HG02763 (cell line): ENCODE measurements around the gene ADGRD1.

Experiments used
- ATAC-seq: cut with Tn5 transposase; IDR thresholded peaks from one replicate; pipeline ENCODE4 v1.9.1; 2021; ENCODE audit warnings: mild to moderate bottlenecking, moderate library complexity; ENCODE audit not compliant: unreplicated experiment

The ADGRD1 gene

DNA sequence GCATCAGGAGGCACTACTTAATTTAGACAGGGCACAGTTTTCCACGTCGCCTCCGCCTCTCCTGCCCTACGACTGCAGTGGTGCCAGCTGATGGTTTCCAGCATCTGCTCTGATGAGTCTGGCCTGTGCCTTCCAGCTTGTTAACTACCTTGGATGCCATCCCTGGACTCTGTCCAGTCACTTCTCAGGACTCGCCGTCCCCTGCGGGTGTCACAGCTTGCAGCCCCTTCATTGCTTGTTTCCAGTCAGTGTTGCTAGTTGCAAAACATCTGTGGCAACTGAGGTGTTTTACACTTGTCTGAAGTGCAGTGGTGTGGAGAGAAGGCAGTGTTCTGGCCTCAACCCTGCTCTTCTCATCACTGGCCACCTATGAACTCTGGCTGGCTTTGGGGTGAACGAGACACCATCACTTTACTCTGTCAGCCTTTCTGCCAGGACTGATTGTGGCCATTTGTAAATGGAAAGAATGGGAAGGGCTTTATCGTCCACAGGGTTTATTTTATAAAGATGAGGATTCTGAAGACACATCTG lies 8.3 kb downstream of the ADGRD1 start:
- ATAC-seq, result no peak

DNA sequence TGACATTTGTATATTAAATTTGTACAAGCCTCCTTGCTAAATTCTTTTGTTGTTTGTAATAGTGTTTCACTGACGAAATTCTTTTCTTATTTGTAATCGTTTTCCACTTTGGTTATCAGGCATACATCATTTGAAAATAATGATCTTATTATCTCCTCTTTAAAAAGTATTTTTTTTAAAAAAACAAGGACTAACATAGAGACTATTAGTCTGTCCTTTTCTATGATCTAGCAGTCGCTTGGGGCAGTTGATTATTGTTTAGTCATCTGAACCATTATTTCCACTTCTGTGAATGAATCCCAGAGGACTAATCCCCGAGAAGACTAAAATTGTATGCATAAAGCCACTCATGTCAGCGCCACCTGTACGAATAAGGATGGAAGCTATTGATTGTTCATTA lies 11.5 kb downstream of the ADGRD1 start:
- no peak for ATAC-seq

DNA sequence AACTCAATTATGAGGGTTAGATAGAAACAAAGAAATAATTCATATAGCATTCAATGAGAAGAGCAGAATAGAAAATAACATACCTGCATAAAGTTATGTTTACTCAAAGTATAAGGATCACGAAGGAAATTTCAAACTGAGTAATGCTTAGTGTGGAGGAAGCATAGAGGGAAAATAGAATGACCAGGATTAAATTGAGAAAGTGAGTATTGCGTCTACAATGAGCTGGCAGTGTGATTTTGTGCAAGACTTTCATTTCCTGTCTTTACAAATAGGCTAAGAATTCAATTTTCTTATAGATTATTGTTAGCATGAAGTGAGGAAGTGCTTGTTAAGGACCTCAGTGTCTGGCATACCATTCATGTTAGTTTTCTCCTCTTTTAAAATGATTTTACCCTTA lies 12.0 kb downstream of the ADGRD1 start:
- no peak for ATAC-seq

DNA sequence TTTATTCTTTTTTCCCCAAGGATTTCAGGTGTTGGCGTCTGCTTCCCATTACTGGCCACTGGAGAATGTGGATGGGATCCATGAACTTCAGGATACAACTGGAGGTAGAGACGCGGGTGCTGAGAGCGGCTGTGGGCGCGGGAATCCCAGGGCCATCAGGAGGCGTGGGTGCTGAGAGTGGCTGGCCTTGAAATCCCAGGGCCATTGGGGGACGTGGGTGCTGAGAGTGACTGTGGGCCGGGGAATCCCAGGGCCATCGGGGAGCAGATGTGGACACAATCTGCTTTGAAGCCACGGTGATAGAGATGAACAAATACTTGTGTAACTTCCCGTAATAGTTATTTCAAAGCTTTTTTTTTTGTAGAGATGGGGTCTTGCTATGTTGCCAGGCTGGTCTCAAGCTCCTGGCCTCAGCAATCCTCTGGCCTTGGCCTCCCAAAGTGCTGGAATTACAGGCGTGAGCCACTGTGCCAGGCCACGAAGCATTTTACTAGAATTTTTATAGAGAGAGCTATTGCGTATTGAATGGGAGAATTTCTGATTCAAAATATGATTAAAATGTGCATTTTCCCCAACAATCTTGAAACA lies 12.8 kb downstream of the ADGRD1 start:
- ATAC-seq, result no peak

DNA sequence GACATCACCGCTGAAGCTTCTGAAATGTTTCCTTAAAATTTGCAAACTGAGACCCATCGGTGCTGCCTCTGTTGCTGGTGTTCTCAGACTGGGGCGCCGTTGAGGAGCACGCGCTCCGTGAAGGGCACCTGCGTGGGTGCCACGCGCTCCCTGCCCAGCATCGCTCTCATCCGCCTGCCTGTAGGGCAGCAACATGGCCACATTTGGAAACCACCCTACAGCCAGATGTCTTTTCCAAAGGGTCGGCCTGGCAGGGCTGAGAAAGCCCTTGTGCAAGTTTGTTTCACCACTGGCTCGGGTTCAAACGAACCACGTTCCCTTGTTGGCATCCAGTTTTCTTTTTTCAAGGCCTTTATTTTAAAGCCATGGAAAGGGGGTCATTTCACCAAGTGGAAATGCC lies 13.9 kb downstream of the ADGRD1 start:
- ATAC-seq, result no peak

DNA sequence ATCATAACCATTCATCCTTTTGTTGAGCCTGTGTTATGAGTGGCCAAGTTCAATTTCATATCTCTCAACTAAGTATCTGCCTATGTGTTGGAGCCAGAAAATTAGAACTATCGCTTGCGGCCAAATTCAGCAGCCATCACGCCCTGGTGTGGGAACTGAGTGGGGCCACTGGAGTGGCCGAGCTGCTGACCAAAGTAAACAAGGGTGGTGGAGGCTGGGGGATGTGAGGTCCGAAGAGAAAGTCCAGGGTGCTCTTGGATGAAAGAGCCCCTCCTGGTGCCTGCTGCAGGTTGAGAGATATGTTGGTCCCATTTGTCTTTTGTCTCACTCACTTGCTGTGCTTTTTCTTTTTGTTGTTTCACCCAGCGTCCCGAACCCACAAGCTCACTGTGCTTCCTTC lies 14.9 kb downstream of the ADGRD1 start:
- no peak for ATAC-seq

DNA sequence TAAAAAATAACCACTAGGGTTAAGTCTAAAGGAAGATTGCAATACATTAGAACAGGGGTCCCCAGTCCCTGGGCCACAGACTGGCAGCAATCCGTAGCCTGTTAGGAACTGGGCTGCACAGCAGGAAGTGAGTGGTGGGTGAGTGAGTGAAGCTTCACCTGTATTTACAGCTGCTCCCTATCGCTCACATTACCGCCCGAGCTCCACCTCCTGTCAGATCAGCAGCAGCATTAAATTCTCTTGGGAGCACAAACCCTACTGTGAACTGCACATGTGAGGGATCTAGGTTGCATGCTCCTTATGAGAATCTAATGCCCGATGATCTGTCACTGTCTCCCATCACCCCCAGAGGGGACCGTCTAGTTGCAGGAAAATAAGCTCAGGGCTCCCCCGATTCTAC lies 15.5 kb downstream of the ADGRD1 start:
- ATAC-seq, result no peak

DNA sequence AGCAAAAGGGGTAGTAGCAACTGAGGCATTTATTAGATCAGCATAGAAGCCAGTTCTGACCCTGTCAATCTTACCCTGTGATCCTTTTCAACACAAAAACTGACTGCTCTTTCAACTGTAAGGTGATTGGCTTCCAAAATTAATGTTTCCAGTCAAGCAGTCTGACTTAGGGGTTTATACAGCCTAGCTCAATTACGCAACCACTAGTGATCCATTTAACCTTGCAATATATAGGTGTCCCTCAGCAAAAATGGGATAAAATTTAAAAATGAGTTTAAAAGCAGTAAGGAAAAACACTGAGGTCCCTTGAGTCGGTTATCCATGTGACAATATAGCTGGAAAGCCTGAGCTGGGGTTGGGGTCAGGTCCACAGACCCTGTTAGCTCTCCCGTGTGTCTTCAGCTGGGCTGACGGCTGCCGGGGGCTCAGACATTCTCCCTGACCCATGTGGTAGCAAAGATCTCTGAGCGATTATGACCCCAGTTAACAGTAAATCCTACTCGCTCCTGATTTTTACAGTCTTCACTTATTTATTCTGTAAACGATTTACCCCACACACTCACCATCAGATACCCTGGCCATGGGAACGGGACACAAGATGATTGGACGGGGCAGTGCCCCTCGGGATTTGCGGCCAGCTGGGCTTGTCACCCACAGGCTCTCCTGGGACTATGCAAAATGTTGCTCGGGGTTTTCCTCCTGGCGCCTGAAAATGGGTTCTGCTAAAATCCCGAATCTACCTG lies 16.6 kb downstream of the ADGRD1 start:
- peak; percentile 75 for ATAC-seq

DNA sequence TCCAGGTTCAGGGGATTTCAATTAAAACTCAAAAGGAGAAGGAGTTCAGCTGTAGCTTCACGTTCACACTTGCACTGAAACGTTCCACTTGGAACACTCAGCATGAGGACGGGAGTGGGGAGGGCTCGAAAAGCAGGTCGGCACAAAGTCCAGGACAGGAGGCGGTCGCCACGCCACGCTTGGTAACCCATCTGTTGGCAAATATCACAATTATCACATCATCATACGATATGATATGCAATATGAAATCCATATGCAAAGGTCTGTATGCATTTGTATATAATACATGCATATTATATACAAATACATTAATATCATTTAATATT lies 17.2 kb downstream of the ADGRD1 start:
- ATAC-seq, result no peak

DNA sequence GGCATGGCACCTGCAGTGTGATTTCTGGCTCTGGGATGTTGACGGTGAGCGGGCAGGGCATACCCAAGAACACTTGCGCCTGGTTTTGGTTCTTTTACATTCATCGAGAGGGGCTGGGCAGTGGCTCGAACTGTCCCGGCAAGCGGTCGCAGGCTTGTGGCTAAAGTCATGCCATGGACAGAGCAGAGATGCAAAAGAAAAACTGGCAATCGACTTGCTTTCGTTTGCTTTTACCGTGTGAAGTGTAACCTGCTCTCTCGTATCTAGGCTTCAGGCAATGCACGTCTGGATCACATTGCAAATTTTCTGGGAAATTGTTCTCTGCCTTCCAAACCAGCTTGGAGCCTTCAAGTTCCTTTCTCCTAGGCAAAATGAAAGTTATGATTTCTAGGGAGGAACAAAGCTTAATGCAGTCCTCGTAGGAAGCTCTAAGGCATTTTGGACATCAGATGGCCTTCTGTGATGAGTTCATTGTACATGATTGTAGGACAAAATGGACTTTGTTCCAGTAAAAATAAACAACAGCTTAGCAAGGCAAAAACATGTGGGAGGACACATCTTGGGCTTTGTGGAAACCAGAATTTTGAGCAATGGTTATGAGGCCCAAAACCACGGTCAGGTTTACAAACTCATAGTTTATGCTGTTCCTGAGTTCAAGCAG lies 18.3 kb downstream of the ADGRD1 start:
- ATAC-seq, result no peak

DNA sequence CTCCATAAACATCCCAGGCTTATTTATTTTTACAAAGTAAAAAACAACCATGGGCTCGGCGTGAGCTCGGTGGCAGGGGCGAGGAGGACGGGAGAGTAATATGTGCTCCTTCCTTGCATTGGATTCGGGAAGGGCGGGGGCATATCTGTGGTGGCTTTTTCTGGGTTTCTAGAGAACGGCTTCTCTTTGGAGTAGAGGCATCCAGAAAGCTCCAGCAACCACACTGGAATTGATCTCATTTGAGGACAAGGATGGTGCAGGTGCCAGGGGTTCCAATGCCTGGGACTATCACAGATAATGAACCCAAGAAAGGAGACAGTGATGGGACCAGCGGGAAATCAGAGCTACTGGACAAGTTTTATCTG lies 18.9 kb downstream of the ADGRD1 start:
- no peak for ATAC-seq

DNA sequence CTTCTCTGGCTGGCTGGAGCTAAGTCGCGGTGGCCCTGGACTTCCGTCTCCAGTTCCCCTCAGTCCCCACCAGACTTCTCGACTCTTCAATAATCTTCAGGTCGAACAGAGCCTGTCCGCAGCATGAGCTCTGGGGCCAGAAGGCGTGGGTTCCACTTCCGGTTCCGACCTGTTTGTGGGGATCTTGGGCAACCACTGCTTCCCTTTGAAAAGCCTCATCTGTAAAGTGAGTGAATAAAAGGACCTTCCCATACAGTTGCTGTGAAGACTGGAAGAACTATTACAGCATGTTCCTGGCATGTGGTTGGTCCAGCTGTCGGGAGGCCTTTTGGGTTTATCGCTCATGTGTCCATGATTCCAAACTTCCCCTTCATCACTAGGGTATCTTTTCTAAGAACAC lies 19.4 kb downstream of the ADGRD1 start:
- no peak for ATAC-seq

DNA sequence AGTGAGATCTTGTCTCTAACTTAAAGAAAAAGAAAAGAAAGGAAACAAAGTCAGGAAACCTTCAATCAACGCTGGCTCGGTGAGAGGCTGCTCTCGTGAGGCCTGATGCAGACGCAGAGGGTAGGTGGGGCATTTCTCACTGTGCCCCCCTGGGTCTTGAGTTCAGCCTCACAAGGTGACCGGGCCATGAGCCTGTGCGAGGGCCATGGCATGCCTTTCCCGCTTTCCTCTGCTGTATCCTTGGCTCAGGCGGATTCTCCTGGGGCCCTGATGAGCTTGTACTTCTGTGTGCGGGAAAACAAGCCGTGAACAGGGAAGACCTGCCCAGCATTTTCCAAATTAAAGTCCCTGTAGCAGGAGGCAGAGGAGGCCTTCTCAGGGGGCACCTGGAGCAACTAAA lies 20.2 kb downstream of the ADGRD1 start:
- ATAC-seq, result no peak

DNA sequence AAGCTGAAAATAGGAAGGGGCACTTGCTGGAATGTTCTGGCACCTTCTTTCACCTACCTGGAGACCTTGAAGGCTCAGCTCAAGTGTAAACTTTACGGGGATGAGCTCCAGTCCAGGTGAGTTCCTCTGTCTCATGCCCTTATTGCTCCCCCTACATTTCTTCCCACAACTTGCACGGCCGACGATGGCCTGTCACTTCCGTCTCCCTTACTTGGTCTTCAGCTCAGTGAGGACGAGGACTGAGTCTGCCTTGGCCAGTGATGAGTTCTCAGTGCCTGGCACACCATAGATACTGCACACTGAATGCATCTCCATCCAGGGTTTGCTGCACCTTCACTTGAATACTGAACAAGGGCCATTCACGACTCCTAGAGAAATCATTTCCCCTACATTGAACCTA lies 21.4 kb downstream of the ADGRD1 start:
- no peak for ATAC-seq

DNA sequence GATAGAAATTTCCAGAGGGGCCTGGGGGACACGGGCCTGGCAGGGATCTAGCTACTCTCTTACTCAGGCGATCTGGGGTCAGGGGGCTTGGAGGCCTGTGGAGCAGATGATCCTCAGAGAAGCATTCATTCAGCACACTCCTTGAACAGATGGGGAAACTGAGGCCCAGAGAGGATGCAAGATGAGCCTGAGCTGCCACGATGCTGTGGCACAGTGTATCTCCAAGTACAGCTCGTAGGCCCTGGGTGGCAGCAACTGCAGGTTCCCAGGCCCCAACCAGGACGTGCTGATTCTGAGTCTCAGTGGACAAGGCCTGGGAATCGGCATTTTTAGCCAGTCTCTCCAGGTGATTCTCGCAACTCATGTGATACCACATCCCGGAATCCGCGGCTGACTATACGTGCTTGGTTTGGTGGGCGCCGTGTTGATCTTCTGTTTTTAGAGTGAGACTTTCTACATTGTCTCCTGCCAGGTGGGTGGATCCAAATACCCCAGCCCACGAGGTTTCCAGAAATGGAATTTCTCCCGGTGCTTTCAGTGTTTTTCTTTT lies 22.5 kb downstream of the ADGRD1 start:
- ATAC-seq, result no peak

DNA sequence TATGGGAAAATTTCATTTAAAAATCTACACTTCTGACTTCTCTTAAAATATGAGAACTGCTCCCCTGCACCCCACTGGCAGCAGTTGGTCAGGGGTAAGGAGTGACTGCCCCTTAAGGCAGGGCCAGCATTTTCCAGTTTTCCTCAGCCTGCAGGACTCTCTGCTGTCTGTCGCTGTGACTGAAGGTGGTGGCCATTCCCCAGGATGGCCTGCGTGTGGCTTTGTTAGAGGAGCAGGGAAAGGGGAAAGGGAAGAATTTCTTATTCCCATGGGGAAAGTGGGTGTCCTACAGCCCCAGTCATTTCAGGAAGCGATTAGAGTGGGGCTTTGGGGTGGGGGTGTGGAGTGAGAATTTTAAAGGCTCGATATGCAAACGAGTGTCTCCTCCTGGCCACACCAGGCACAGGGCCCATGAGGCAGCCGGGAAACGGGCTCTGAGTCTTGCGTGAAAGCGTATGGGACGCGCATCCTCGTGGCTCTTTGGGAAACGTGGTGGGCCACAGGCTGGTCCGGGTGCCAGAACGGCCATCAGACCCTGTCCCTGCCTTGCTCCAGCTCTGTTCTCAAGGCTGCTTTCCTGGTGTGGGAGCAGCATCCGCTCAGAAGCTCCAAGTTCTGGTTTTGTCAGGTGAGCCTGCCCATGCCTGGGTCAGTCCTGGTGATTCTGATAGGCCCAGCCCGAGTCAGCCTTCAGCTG lies 23.5 kb downstream of the ADGRD1 start:
- ATAC-seq, result no peak

DNA sequence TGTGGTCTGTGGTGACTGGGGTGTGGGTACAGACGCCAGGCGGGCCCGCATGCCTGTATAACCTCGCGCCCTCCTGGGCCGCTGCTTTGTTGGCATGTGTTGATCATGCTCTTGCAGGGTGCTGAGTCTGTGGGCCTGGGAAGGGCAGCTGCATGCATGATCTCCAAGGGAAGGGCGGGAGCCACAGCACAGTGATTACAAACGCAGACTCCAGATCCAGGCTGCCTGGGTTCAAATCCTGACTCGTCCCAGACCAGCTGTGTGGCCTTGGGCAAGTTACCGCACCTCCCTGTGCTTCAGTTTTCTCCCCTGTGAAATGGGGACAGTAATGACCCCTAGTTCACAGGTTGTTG lies 24.0 kb downstream of the ADGRD1 start:
- no peak for ATAC-seq

DNA sequence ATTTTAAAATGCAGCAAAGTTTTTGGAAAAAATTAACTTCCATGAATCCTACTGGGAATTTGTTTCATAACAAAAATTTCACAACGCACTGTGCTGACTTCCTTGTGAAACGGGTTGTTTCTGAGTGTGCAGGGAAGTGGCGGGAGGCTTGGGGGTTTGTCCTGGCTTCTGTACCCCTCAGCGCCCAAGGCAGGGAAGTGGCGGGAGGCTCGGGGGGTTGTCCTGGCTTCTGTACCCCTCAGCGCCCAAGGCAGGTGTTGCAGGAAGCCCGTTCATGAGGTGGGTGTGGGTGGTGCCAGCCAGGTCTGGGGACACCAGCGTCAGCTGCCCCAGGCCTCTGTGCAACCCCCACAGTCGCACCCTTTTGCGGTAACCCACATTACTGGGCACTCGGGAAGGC lies 25.1 kb downstream of the ADGRD1 start:
- no peak for ATAC-seq

DNA sequence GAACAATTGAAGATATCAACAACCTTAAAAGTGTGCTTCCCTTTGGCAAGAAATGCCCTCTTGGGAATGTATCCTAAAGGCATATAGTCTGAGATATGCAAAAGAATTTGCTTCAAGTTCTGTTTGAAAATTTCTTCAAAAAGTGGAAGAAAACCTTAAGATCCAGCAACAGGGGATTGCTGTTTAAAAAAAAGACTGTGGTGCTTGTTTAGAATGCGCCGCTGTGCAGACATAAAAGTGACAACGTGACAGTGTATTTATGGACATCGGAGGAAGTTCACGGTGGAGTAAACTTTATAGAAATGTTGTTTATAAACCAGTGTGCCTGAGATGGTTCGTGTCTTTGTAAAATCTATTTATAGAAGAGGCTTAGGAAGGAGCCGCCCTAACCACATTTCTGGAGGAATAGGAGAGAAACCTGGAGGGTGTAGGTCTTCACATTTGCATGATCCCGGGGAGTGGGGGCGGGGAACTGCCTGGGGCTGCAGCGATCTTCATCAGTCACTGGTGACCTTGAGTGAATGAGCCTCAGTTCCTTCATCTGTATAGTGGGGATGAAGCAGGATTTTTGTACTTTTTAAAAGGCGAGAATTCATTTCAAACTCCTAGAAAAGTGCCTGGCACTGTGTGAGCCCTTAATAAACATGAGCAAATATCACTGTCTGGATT lies 27.5 kb downstream of the ADGRD1 start:
- no peak for ATAC-seq

DNA sequence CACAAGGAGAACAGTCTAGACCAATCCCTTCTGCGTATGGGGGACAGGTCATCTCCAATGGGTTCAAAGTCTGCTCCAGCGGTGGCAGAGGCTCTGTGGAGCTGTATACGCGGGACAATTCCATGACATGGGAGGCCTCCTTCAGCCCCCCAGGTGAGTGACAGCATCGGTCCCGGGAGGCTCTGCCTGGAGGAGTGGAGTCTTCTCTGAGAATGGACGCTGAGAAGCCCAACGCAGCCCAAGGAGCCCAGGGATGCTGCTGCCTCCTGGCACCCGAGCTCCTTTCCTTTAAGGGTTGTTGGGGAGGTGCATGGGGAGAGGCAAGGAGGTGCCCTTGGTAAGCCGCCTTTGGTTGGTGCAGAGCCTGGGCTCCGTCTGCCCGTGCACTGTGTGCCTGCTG lies 28.2 kb downstream of the ADGRD1 start:
- no peak for ATAC-seq

DNA sequence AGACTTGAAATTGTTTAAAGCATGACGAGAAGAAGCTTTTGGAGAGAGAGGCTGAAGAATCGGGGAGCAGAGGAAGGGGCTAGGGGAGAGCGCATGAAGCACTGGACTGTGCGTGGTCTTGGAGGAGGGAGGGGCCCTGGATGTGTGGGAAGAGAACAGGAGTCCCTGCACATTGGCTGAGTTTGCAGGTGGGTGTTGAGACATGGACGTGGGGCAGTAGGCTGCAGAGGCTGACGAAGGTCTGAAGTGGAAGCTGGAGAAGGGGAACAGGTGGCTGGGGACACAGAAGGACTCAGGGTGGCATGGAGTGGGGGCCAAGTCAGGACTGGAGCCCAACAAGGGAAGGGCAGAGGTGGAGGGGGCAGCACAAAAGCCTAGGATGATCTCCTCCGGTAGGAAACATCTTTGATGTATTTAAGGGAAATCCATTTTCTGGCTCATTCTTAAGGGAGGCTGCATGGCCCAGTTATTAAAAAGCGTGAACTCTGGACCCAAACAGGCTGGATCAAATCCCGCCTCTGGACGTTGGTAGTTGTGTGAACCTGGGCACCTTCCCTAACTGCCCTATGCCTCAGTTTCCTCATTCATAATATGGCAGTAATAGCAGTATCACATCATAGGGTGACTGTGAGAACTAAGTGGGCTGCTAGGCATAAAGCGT lies 29.0 kb downstream of the ADGRD1 start:
- no peak for ATAC-seq
